RWPE2 (cell line): Measurements from ENCODE around the gene CUEDC2.

ENCODE experiments used
- ATAC-seq: fragments of 200-7000 bp; cut with Tn5 transposase; 3 replicates; pipeline ENCODE4 v1.9.1; 2021; ENCODE audit warnings: low read depth
- DNase-seq: peaks from one replicate; pipeline ENCODE4 v3.0.0-alpha.2; 2020; ENCODE audit warnings: low spot score
- H3K27ac ChIP-seq: fragments of 450-650 bp; 2 replicates; pipeline ENCODE4 v1.5.1; 2017; ENCODE audit warnings: mild to moderate bottlenecking; ENCODE audit not compliant: poor library complexity, severe bottlenecking
- H3K27me3 ChIP-seq: fragments of 250-450 bp; sonication (Bioruptor Pico); 2 replicates; pipeline ENCODE4 v1.5.1; 2021; ENCODE audit warnings: mild to moderate bottlenecking, moderate library complexity; ENCODE audit not compliant: insufficient read depth, poor library complexity, severe bottlenecking
- H3K36me3 ChIP-seq: fragments of 250-450 bp; sonication (Bioruptor Pico); 2 replicates; pipeline ENCODE4 v1.5.1; 2020; ENCODE audit warnings: low read depth, mild to moderate bottlenecking, moderate library complexity
- H3K4me1 ChIP-seq: fragments of 250-450 bp; sonication (Bioruptor Pico); 2 replicates; pipeline ENCODE4 v1.5.1; 2021; ENCODE audit warnings: mild to moderate bottlenecking, moderate library complexity; ENCODE audit not compliant: insufficient read depth, poor library complexity, severe bottlenecking
- H3K4me3 ChIP-seq: fragments of 250-450 bp; sonication (Bioruptor Pico); 2 replicates; pipeline ENCODE4 v1.5.1; 2021; ENCODE audit warnings: mild to moderate bottlenecking, moderate library complexity; ENCODE audit not compliant: severe bottlenecking
- H3K9me3 ChIP-seq: fragments of 250-450 bp; sonication (Bioruptor Pico); 2 replicates; pipeline ENCODE4 v1.5.1; 2021; ENCODE audit warnings: mild to moderate bottlenecking, moderate library complexity; ENCODE audit not compliant: severe bottlenecking
- TF ChIP-seq, protein P1 (sequence below): fragments of 450-650 bp; IDR thresholded peaks from one replicate; pipeline ENCODE4 v1.5.1; 2017; ENCODE audit warnings: mild to moderate bottlenecking, moderate library complexity; ENCODE audit not compliant: poor library complexity, severe bottlenecking

CUEDC2 gene

DNA sequence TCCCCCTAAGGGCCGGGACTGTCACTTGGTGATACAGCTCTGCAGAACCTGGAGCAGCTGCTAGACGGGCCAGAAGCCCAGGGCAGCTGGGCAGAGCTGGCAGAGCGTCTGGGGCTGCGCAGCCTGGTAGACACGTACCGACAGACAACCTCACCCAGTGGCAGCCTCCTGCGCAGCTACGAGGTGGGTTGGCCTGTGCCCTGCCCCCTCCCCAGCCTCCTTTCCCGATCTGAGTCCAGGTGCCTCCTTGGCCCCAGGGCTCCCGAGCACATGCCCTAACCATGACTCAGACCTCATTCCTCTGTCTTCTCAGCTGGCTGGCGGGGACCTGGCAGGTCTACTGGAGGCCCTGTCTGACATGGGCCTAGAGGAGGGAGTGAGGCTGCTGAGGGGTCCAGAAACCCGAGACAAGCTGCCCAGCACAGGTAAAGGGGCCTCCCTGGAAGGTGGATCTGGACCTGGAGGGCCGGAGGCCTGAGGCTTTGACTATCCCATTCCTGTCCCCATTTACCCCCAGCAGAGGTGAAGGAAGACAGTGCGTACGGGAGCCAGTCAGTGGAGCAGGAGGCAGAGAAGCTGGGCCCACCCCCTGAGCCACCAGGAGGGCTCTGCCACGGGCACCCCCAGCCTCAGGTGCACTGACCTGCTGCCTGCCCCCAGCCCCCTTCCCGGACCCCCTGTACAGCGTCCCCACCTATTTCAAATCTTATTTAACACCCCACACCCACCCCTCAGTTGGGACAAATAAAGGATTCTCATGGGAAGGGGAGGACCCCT lies 30.5 kb downstream of the CUEDC2 start:
- H3K4me3 ChIP-seq: no peak overlapping the region

DNA sequence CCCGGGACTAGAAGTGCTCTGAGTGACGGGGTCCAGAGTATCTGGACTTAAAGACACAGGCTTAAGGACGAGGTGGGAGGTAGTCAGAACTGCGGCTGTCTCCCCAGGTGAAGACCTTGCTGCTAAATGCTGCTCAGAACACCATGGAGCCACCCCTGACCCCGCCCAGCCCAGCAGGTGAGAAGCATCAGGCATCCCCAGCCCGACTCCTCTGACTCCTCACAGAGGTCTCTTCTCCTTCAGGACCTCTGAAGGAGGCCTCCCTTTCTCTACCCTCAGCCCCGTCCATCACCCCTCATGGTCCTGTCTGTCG lies 31.1 kb downstream of the CUEDC2 start:
- H3K4me3 ChIP-seq: no peak overlapping the region
- peak overlapping the region; percentile 53 for H3K27ac ChIP-seq
- H3K4me1 ChIP-seq: peaks cover 12% of the 10 kb centered on the region
- H3K27me3 ChIP-seq: no peaks in the 10 kb centered on the region
- ATAC-seq (no peak), DNase-seq (no peak)
- H3K9me3 ChIP-seq: no peaks in the 10 kb centered on the region
- peaks cover 27% of the 10 kb centered on the region for H3K36me3 ChIP-seq
- TF ChIP-seq, protein P1, sequence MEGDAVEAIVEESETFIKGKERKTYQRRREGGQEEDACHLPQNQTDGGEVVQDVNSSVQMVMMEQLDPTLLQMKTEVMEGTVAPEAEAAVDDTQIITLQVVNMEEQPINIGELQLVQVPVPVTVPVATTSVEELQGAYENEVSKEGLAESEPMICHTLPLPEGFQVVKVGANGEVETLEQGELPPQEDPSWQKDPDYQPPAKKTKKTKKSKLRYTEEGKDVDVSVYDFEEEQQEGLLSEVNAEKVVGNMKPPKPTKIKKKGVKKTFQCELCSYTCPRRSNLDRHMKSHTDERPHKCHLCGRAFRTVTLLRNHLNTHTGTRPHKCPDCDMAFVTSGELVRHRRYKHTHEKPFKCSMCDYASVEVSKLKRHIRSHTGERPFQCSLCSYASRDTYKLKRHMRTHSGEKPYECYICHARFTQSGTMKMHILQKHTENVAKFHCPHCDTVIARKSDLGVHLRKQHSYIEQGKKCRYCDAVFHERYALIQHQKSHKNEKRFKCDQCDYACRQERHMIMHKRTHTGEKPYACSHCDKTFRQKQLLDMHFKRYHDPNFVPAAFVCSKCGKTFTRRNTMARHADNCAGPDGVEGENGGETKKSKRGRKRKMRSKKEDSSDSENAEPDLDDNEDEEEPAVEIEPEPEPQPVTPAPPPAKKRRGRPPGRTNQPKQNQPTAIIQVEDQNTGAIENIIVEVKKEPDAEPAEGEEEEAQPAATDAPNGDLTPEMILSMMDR: no peak

More for the DNA sequence above, 30.5 kb downstream of the CUEDC2 start:
- DNase-seq: peak; percentile 95
- H3K4me1 ChIP-seq: peaks cover 12% of the 10 kb centered on the region
- peak overlapping the region; percentile 53 for H3K27ac ChIP-seq
- peak; percentile 77 for ATAC-seq
- no peaks in the 10 kb centered on the region for H3K9me3 ChIP-seq
- TF ChIP-seq, protein P1: no peak
- H3K27me3 ChIP-seq: no peaks in the 10 kb centered on the region
- peaks cover 23% of the 10 kb centered on the region for H3K36me3 ChIP-seq

DNA sequence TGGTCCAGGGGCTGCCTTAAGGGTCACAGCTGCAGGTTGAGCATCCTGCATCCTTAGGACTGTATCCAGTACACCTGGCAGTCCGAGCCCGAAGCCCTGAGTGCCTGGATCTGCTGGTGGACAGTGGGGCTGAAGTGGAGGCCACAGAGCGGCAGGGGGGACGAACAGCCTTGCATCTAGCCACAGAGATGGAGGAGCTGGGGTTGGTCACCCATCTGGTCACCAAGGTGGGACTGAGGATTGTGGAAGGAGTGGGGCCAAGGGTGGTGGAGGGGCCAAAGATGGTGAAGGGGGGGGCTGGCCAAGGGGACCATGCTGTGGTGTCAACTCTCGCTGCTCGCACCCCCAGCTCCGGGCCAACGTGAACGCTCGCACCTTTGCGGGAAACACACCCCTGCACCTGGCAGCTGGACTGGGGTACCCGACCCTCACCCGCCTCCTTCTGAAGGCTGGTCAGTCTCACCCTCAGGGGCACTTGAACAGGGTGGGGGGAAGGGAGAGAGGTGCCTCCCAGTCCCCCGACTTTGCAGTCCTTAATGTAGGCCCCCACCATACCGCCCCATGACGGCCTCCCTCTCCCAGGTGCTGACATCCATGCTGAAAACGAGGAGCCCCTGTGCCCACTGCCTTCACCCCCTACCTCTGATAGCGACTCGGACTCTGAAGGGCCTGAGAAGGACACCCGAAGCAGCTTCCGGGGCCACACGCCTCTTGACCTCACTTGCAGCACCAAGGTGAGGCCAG lies 31.6 kb downstream of the CUEDC2 start:
- DNase-seq: no peak
- H3K36me3 ChIP-seq: peaks cover 27% of the 10 kb centered on the region
- TF ChIP-seq, protein P1: no peak
- H3K27me3 ChIP-seq: no peaks in the 10 kb centered on the region
- H3K4me3 ChIP-seq: no peak overlapping the region
- ATAC-seq: no peak
- peak overlapping the region; percentile 53 for H3K27ac ChIP-seq
- H3K9me3 ChIP-seq: no peaks in the 10 kb centered on the region
- peaks cover 12% of the 10 kb centered on the region for H3K4me1 ChIP-seq

DNA sequence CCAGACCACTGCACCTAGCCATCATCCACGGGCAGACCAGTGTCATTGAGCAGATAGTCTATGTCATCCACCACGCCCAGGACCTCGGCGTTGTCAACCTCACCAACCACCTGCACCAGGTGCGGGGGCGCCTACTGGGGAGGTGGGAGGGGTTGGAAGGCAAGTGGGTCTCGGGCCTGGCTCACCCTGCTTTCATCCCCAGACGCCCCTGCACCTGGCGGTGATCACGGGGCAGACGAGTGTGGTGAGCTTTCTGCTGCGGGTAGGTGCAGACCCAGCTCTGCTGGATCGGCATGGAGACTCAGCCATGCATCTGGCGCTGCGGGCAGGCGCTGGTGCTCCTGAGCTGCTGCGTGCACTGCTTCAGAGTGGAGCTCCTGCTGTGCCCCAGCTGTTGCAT lies 32.3 kb downstream of the CUEDC2 start:
- Histone ChIP-seq H3K4me1 (peaks cover 12% of the 10 kb centered on the region), H3K4me3 (no peak overlapping the region), H3K27me3 (no peaks in the 10 kb centered on the region), H3K36me3 (peaks cover 27% of the 10 kb centered on the region), H3K9me3 (no peaks in the 10 kb centered on the region), H3K27ac (no peak overlapping the region)
- TF ChIP-seq, protein P1: no peak
- no peak for DNase-seq
- ATAC-seq: no peak
